Lung (tissue), 12 donors: Measurements from ENCODE around the gene SLC2A6. TPM values are rescaled to one million over a fixed set of nuclear protein-coding genes. Genes with fewer than 3 reads are reported as not detected.

ENCODE experiments used
- ATAC-seq: fragments of 200-7000 bp; cut with Tn5 transposase; one replicate; pipeline ENCODE4 v1.9.1; 2020; ENCODE audit warnings: moderate number of reproducible peaks; ENCODE audit not compliant: insufficient read depth, low FRiP score
- DNase-seq, 3 donors: peaks; one replicate each; pipeline ENCODE4 v3.0.0-alpha.2; 2013 to 2017
- H3K27ac ChIP-seq, 2 donors: one replicate each; pipeline ENCODE4 v1.5.1; 2013; ENCODE audit warnings: mild to moderate bottlenecking in 2 of 2, moderate library complexity in 2 of 2, control low read depth in 1 of 2, inconsistent platforms in 1 of 2, low read depth in 1 of 2, low read length in 1 of 2
- H3K27me3 ChIP-seq, 3 donors: one replicate each; pipeline ENCODE4 v1.5.1; 2013; ENCODE audit warnings: low read length in 2 of 3; ENCODE audit not compliant: control insufficient read depth in 3 of 3, insufficient read depth in 3 of 3
- H3K36me3 ChIP-seq, 4 donors: one replicate each; pipeline ENCODE4 v1.5.1; 2013; ENCODE audit warnings: low read length in 4 of 4, mild to moderate bottlenecking in 1 of 4, moderate library complexity in 1 of 4; ENCODE audit not compliant: control insufficient read depth in 4 of 4, insufficient read depth in 4 of 4
- H3K4me1 ChIP-seq, 5 donors: one replicate each; pipeline ENCODE4 v1.5.1; 2013; ENCODE audit warnings: low read length in 5 of 5, mild to moderate bottlenecking in 2 of 5, moderate library complexity in 1 of 5; ENCODE audit not compliant: control insufficient read depth in 5 of 5, insufficient read depth in 5 of 5
- H3K4me3 ChIP-seq: one replicate; pipeline ENCODE4 v1.5.1; 2013; ENCODE audit warnings: mild to moderate bottlenecking, control low read depth, moderate library complexity
- H3K9ac ChIP-seq, 2 donors: one replicate each; pipeline ENCODE4 v1.5.1; 2013; ENCODE audit warnings: low read length in 2 of 2, control low read depth in 1 of 2; ENCODE audit not compliant: insufficient read depth in 1 of 2
- H3K9me3 ChIP-seq, 4 donors: one replicate each; pipeline ENCODE4 v1.5.1; 2013; ENCODE audit warnings: low read length in 3 of 4, mild to moderate bottlenecking in 1 of 4, moderate library complexity in 1 of 4; ENCODE audit not compliant: control insufficient read depth in 4 of 4, insufficient read depth in 3 of 4
- WGBS, 2 donors: extraction: QIAGEN DNeasy Blood & Tissue Kit; methylation state at CpG; one replicate each; pipeline ENCODE4 v1.1.7; 2013; 5-methylcytosine and 5-hydroxymethylcytosine counted together
- polyA plus RNA-seq, 2 donors: library from polyadenylated mRNA; stranded (reverse); fragments of 200-250 nt; gene quantifications; one replicate each; pipeline ENCODE4 v1.2.1, GENCODE V29; 2013
- total RNA-seq, 2 donors: library from RNA; depleted of rRNA in 1 of 2; stranded (reverse); fragments of >200 nt in 1 of 2; gene quantifications; one replicate each; pipeline ENCODE4 v1.2.1, GENCODE V29; 2014 to 2021
- TF ChIP-seq, protein P1 (sequence below): IDR thresholded peaks from 2 replicates; pipeline ENCODE4 v1.5.1; 2012; ENCODE audit warnings: mild to moderate bottlenecking; ENCODE audit errors: control extremely low read depth, extremely low read depth
- donor health status: control.
- donor health status: control.
- donor health status: Bipolar disorder and iron deficiency.
- donor health status: healthy.
- donor health status: DM: yes; HTN: yes; CAD: no.

The SLC2A6 gene
- total and polyA plus RNA-seq, 4 donors: 8.4 to 49.6 (median 18.5) TPM

DNA sequence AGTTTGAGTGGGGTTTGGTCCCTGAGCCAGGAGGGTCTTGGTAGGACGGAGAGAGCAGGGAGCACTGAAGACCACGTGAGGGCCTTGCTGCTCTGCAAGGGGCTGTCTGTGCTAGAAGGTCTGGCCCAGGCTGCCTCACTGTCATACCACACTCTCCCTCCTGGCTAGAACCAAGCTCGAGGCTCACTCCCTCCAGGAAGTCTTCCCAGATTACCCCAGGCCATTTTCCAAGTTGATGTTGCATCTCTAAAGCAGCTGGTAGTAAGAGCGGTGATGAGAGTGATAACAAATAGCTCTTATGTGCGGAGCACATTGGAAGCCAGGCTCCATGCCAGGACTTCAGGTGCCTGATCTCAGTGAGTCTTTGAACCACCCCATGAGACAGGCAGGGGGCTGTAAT lies 39.3 kb upstream of the SLC2A6 start:
- Histone ChIP-seq H3K9ac (no peak overlapping the region), H3K27ac (no peak overlapping the region), H3K27me3 (no peaks in the 10 kb centered on the region), H3K36me3 (no peaks in the 10 kb centered on the region), H3K4me3 (no peak overlapping the region), H3K9me3 (no peaks in the 10 kb centered on the region), H3K4me1 (peaks cover 0 to 56% (median 9%) of the 10 kb centered on the region in 5 donors)
- TF ChIP-seq, protein P1, sequence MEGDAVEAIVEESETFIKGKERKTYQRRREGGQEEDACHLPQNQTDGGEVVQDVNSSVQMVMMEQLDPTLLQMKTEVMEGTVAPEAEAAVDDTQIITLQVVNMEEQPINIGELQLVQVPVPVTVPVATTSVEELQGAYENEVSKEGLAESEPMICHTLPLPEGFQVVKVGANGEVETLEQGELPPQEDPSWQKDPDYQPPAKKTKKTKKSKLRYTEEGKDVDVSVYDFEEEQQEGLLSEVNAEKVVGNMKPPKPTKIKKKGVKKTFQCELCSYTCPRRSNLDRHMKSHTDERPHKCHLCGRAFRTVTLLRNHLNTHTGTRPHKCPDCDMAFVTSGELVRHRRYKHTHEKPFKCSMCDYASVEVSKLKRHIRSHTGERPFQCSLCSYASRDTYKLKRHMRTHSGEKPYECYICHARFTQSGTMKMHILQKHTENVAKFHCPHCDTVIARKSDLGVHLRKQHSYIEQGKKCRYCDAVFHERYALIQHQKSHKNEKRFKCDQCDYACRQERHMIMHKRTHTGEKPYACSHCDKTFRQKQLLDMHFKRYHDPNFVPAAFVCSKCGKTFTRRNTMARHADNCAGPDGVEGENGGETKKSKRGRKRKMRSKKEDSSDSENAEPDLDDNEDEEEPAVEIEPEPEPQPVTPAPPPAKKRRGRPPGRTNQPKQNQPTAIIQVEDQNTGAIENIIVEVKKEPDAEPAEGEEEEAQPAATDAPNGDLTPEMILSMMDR: no peak
- WGBS, 2 donors: 82 to 91% methylated on average over 5 of the region's 5 CpGs
- DNase-seq (no peak), ATAC-seq (no peak)

DNA sequence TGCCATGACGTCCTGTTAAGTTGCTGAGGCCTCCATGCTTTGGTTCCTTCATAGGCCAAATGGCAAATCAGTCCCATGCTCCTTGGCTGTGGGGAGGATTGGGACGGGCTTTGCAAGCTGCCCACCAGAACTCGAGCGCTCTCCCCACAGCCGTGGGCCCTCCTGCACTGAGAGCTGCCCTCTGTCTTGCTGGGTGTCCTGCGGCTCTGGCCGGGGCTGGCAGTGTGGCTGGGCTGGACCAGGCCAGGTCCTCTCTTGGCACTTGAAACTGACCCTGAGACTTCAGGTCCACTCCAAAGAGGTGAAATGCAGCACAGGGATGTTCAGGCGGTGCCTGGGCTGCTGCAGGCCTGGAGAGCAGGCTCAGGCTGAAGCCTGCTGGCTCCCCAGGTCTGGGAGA lies 38.8 kb upstream of the SLC2A6 start:
- TF ChIP-seq, protein P1: no peak
- no peak for ATAC-seq

DNA sequence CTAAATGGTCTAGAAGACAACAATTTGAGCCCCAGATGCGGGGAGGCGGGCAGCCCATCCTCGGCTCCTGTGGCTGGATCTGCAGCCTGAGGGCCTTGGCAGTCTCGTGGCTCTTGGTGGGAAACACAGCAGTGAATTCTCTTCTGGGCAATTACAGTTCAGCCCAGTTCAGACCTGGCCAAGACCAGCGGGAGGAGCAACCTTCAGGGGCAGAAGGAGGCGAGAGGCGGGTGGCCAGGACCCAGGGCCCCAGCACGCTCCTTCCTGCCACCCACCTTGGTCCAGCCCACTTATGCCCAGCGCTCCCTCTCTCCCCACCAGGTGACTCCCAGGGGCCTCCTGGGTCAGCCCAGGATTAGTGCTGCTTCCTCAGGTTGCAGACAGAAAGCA lies 38.1 kb upstream of the SLC2A6 start:
- H3K27ac ChIP-seq: no peak overlapping the region
- DNase-seq (no peak), ATAC-seq (no peak)
- H3K4me3 ChIP-seq: no peak overlapping the region
- TF ChIP-seq, protein P1: no peak
- no peak overlapping the region for H3K9ac ChIP-seq
- 92 to 93% methylated on average over 9 of the region's 9 CpGs for WGBS, 2 donors
- H3K9me3 ChIP-seq: peaks cover 0 to 3% (median 0%) of the 10 kb centered on the region in 4 donors
- H3K36me3 ChIP-seq: no peaks in the 10 kb centered on the region
- H3K4me1 ChIP-seq: peaks cover 0 to 64% (median 14%) of the 10 kb centered on the region in 5 donors
- no peaks in the 10 kb centered on the region for H3K27me3 ChIP-seq

More for the DNA sequence above, 38.8 kb upstream of the SLC2A6 start:
- H3K36me3 ChIP-seq: no peaks in the 10 kb centered on the region
- H3K9ac ChIP-seq: no peak overlapping the region
- no peak overlapping the region for H3K4me3 ChIP-seq
- peaks cover 0 to 61% (median 9%) of the 10 kb centered on the region in 5 donors for H3K4me1 ChIP-seq
- H3K27ac ChIP-seq: no peak overlapping the region
- WGBS, 2 donors: 80 to 83% methylated on average over 8 of the region's 8 CpGs
- H3K27me3 ChIP-seq: no peaks in the 10 kb centered on the region
- H3K9me3 ChIP-seq: no peaks in the 10 kb centered on the region
- DNase-seq: no peak
